Small intestine (tissue), 16 donors: ENCODE measurements around the gene DEPDC4. TPM values are rescaled to one million over a fixed set of nuclear protein-coding genes. Genes with fewer than 3 reads are reported as not detected.
"Not testable (repeated sequence)": the region's sequence is repeated elsewhere in the genome, so short reads cannot be mapped to it uniquely, and the experiment has no call there.

Source experiments
- DNase-seq, 2 donors: peaks; one replicate each; pipeline versions ENCODE4 v3.0.0 to v3.0.0-alpha.2; 2013
- FAIRE-seq: peaks from 2 replicates; lab custom pipeline; 2012; peaks lifted over from hg19 to GRCh38; lab: Jason Lieb, UNC
- H3K27ac ChIP-seq, 3 donors: one replicate each; pipeline ENCODE4 v1.5.1; 2013; ENCODE audit warnings: low read length in 2 of 3, mild to moderate bottlenecking in 2 of 3, control low read depth in 1 of 3, inconsistent platforms in 1 of 3, low read depth in 1 of 3, moderate library complexity in 1 of 3
- H3K27me3 ChIP-seq, 3 donors: one replicate each; pipeline ENCODE4 v1.6.1; 2013; ENCODE audit warnings: low read length in 3 of 3, inconsistent platforms in 1 of 3; ENCODE audit not compliant: control insufficient read depth in 3 of 3, insufficient read depth in 3 of 3
- H3K36me3 ChIP-seq, 3 donors: one replicate each; pipeline ENCODE4 v1.6.1; 2013; ENCODE audit warnings: low read length in 3 of 3, inconsistent platforms in 1 of 3, low read depth in 1 of 3, mild to moderate bottlenecking in 1 of 3, moderate library complexity in 1 of 3; ENCODE audit not compliant: control insufficient read depth in 3 of 3, insufficient read depth in 2 of 3
- H3K4me1 ChIP-seq, 3 donors: one replicate each; pipeline ENCODE4 v1.6.1; 2013; ENCODE audit warnings: low read length in 2 of 3, inconsistent platforms in 1 of 3, low read depth in 1 of 3, mild to moderate bottlenecking in 1 of 3, moderate library complexity in 1 of 3; ENCODE audit not compliant: control insufficient read depth in 3 of 3, insufficient read depth in 2 of 3
- H3K4me3 ChIP-seq, 3 donors: one replicate each; pipeline ENCODE4 v1.5.1; 2013; ENCODE audit warnings: low read length in 3 of 3, control low read depth in 1 of 3, inconsistent platforms in 1 of 3, low read depth in 1 of 3, mild to moderate bottlenecking in 1 of 3, moderate library complexity in 1 of 3
- H3K9me3 ChIP-seq, 2 donors: one replicate each; pipeline ENCODE4 v1.6.1; 2013; ENCODE audit warnings: low read depth in 1 of 2, low read length in 1 of 2; ENCODE audit not compliant: control insufficient read depth in 2 of 2, insufficient read depth in 1 of 2
- WGBS, 3 donors: extraction: QIAGEN DNeasy Blood & Tissue Kit; methylation state at CpG; one replicate each; pipeline ENCODE4 v1.1.7; 2013; 5-methylcytosine and 5-hydroxymethylcytosine counted together
- long read RNA-seq, 10 donors: transcript quantifications; one replicate each; lab custom pipeline, GENCODE V29; 2026
- polyA plus RNA-seq, 4 donors: library from polyadenylated mRNA; stranded (reverse) in 3 of 4; unstranded in 1 of 4; fragments of 200-250 nt in 3 of 4; fragments of 120-200 nt in 1 of 4; gene quantifications; one replicate each; pipeline versions ENCODE4 v1.2.1 to v1.2.3, GENCODE V29; 2013
- donor health status: healthy with polysubstance abuse.
- donor health status: control.
- donor health status: control.
- donor health status: Bipolar disorder and iron deficiency.
- donor health status: healthy.

The DEPDC4 gene
- polyA plus RNA-seq = 1 to 10 TPM in 3 of 4 donors, under 1 TPM in 1; 0.67 to 3.6 (median 1.5) TPM
- long read RNA-seq, donor 1 = 0 reads
- long read RNA-seq, donor 2, partial matches to known transcripts = 11 of 11 reads
- long read RNA-seq, donor 2, other reads (novel, unspliced or antisense) = 0 of 11 reads
- long read RNA-seq, donor 3 = 0 reads
- long read RNA-seq, donor 4 = 0 reads
- long read RNA-seq, donor 5 = 0 reads
- long read RNA-seq, donor 6 = 0 reads
- long read RNA-seq, donor 7 = 0 reads
- long read RNA-seq, donor 8 = 0 reads
- long read RNA-seq, donor 9 = 0 reads
- long read RNA-seq, donor 10, partial matches to known transcripts = 0 of 1 reads
- long read RNA-seq, donor 10, other reads (novel, unspliced or antisense) = 0 of 1 reads

GRCh38 chr12:100266835-100267602, at the start of gene DEPDC4, which contains the start of gene SCYL2:
Gene DEPDC4, minus strand, starts transcription at chr12:100267079. Its CDS starts 3 bp downstream, at chr12:100267076.
Gene SCYL2, plus strand, starts transcription at chr12:100267177. Its CDS starts 15,794 bp downstream, at chr12:100282971.
- H3K27me3 ChIP-seq = no peaks in the 10 kb centered on the region
- peaks cover 0 to 2% (median 2%) of the 10 kb centered on the region in 3 donors for H3K4me1 ChIP-seq
- H3K4me3 ChIP-seq = peak within 1 kb of the TSS; percentile 69 to 95 (median 85)
- H3K36me3 ChIP-seq = no peaks in the 10 kb centered on the region
- DNase-seq = peak; percentile 97 to 99
- WGBS, 3 donors = 0 to 1% (median 1%) methylated on average over 47 to 62 of the region's 62 CpGs
- H3K9me3 ChIP-seq = no peaks in the 10 kb centered on the region
- peak within 1 kb of the TSS; percentile 96 to 99 (median 98) for H3K27ac ChIP-seq
- FAIRE-seq = no peak

GRCh38 chr12:100311317-100311716, 44.4 kb upstream of the DEPDC4 start:
- FAIRE-seq = no peak
- no peak for DNase-seq

GRCh38 chr12:100308138-100308537, 41.3 kb upstream of the DEPDC4 start:
- WGBS, 3 donors = 96 to 99% (median 97%) methylated on average over 5 of the region's 5 CpGs
- H3K27me3 ChIP-seq, FAIRE-seq, H3K27ac ChIP-seq, DNase-seq, H3K4me3 ChIP-seq, H3K4me1 ChIP-seq: not testable (repeated sequence)
- Histone ChIP-seq H3K9me3 (peaks cover 0 to 17% of the 10 kb centered on the region in 2 donors), H3K36me3 (peaks cover 9 to 20% (median 12%) of the 10 kb centered on the region in 3 donors)

More at GRCh38 chr12:100311317-100311716, 44.4 kb upstream of the DEPDC4 start:
- no peaks in the 10 kb centered on the region for H3K4me1 ChIP-seq
- no peak overlapping the region for H3K27ac ChIP-seq
- 82 to 100% (median 93%) methylated on average over 1 of the region's 1 CpG for WGBS, 3 donors
- no peak overlapping the region for H3K4me3 ChIP-seq
- H3K27me3 ChIP-seq = no peaks in the 10 kb centered on the region
- H3K36me3 ChIP-seq = peaks cover 0 to 12% (median 10%) of the 10 kb centered on the region in 3 donors
- H3K9me3 ChIP-seq = no peaks in the 10 kb centered on the region

- H3K9me3 ChIP-seq = peaks cover 0 to 24% of the 10 kb centered on the region in 2 donors
- WGBS, 3 donors = 95 to 97% (median 96%) methylated on average over 7 of the region's 7 CpGs
- H3K27me3 ChIP-seq, H3K4me1 ChIP-seq, H3K27ac ChIP-seq, FAIRE-seq, H3K4me3 ChIP-seq, DNase-seq: not testable (repeated sequence)
- peaks cover 8 to 19% (median 9%) of the 10 kb centered on the region in 3 donors for H3K36me3 ChIP-seq
Measured at GRCh38 chr12:100304334-100304733, 37.5 kb upstream of the DEPDC4 start.

- Histone ChIP-seq H3K36me3 (peaks cover 9 to 22% (median 12%) of the 10 kb centered on the region in 3 donors), H3K27ac (no peak overlapping the region), H3K4me3 (no peak overlapping the region), H3K4me1 (no peaks in the 10 kb centered on the region), H3K27me3 (no peaks in the 10 kb centered on the region), H3K9me3 (peaks cover 0 to 24% of the 10 kb centered on the region in 2 donors)
- WGBS, 3 donors = 92 to 98% (median 97%) methylated on average over 4 of the region's 4 CpGs
- DNase-seq (no peak), FAIRE-seq (no peak)
Measured at GRCh38 chr12:100303831-100304230, 37.0 kb upstream of the DEPDC4 start.

- Histone ChIP-seq H3K36me3 (peaks cover 10 to 26% (median 12%) of the 10 kb centered on the region in 3 donors), H3K27me3 (no peaks in the 10 kb centered on the region), H3K4me1 (no peaks in the 10 kb centered on the region), H3K9me3 (peaks cover 0 to 24% of the 10 kb centered on the region in 2 donors), H3K27ac (no peak overlapping the region), H3K4me3 (no peak overlapping the region)
- no peak for DNase-seq
- 90 to 100% (median 98%) methylated on average over 1 of the region's 1 CpG for WGBS, 3 donors
- FAIRE-seq = no peak
Measured at GRCh38 chr12:100302081-100302480, 35.2 kb upstream of the DEPDC4 start.

- H3K4me3 ChIP-seq = no peak overlapping the region
- FAIRE-seq (no peak), DNase-seq (no peak)
- peaks cover 8 to 13% (median 12%) of the 10 kb centered on the region in 3 donors for H3K36me3 ChIP-seq
- no peak overlapping the region for H3K27ac ChIP-seq
- H3K4me1 ChIP-seq = no peaks in the 10 kb centered on the region
- no peaks in the 10 kb centered on the region for H3K27me3 ChIP-seq
- H3K9me3 ChIP-seq = no peaks in the 10 kb centered on the region
- WGBS, 3 donors = 80 to 83% (median 80%) methylated on average over 3 to 4 of the region's 4 CpGs
Measured at GRCh38 chr12:100295764-100296555, 29.1 kb upstream of the DEPDC4 start.
